ENCODE data around the gene SMYD3.

Gene SMYD3

DNA sequence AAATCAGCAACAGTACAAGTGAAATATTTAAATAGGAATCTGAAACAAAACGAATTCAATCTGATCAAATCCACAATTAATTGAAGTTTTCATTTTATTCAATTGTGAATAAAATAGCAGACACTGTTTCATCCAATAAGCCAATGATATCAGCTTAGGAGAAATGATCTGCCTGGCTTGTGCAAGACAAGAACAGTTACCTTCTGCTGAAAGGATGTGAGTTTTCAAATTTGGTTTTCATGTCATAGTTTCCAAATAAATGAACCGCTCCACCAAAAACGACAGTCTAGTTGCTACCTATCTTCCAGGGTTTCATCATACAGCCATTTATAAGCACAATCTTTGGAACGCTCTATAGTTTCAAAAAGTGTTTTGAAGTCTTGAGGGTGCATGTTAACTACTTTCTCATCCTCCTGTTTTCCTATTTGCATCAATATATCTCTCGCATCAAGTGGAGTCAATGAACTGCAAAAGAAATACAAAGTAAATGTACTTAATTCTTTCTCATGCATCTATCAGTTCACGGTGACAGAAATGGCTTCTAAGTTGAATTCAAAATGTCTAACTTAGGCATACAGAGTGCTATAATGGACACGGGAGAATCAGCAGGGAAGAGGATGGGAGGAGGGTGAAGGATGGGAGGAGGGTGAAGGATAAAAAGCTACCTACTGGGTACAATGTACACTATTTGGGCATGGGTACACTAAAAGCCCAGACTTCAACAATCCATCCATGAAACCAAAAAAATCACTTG, 33.8 kb upstream of the SMYD3 start:
- Histone ChIP-seq H3K27me3 (ENCODE audit: control insufficient read depth, low read length) (no peaks in the 10 kb centered on the region), H3K27ac (ENCODE audit: low read depth, low read length) (no peak overlapping the region), H3K9me2 (replicated peaks; ENCODE audit: control insufficient read depth, low read length) (no peaks in the 10 kb centered on the region), H3K4me2 (ENCODE audit: low read length) (no peak overlapping the region), H3F3A (ENCODE audit: control insufficient read depth, insufficient read depth) (no peaks in the 10 kb centered on the region), H4K20me1 (ENCODE audit: control insufficient read depth, insufficient read depth, low read depth, low read length) (no peaks in the 10 kb centered on the region), H3K36me3 (ENCODE audit: control insufficient read depth, low read length) (peaks cover 44% of the 10 kb centered on the region), H3K79me2 (ENCODE audit: control insufficient read depth, low read length) (no peaks in the 10 kb centered on the region), H3K9me3 (ENCODE audit: control insufficient read depth, insufficient read depth, low read length) (no peaks in the 10 kb centered on the region), H3K4me3 (ENCODE audit: low read length) (no peak overlapping the region), H3K4me1 (ENCODE audit: control insufficient read depth, low read length) (no peaks in the 10 kb centered on the region)
- TF ChIP-seq EZH2phosphoT487 (IDR thresholded peaks at IDR 0.05; ENCODE audit: borderline replicate concordance, low read length) = no peak
- no peak for TF ChIP-seq CTCF (IDR thresholded peaks at IDR 0.05; ENCODE audit: low read depth, low read length, poor library complexity, severe bottlenecking)

GRCh38 chr1:246537887-246538286, 30.8 kb upstream of the SMYD3 start:
- H3K79me2 ChIP-seq (ENCODE audit: control insufficient read depth, low read length) = no peaks in the 10 kb centered on the region
- no peaks in the 10 kb centered on the region for H3K4me1 ChIP-seq (ENCODE audit: control insufficient read depth, low read length)
- no peaks in the 10 kb centered on the region for H3K9me2 ChIP-seq (replicated peaks; ENCODE audit: control insufficient read depth, low read length)
- no peak overlapping the region for H3K4me3 ChIP-seq (ENCODE audit: low read length)
- H3F3A ChIP-seq (ENCODE audit: control insufficient read depth, insufficient read depth) = no peaks in the 10 kb centered on the region
- no peak overlapping the region for H3K27ac ChIP-seq (ENCODE audit: low read depth, low read length)
- H3K36me3 ChIP-seq (ENCODE audit: control insufficient read depth, low read length) = peaks cover 21% of the 10 kb centered on the region
- no peaks in the 10 kb centered on the region for H4K20me1 ChIP-seq (ENCODE audit: control insufficient read depth, insufficient read depth, low read depth, low read length)
- no peak overlapping the region for H3K4me2 ChIP-seq (ENCODE audit: low read length)
- no peak for TF ChIP-seq EZH2phosphoT487 (IDR thresholded peaks at IDR 0.05; ENCODE audit: borderline replicate concordance, low read length)
- no peak for TF ChIP-seq CTCF (IDR thresholded peaks at IDR 0.05; ENCODE audit: low read depth, low read length, poor library complexity, severe bottlenecking)
- H3K27me3 ChIP-seq (ENCODE audit: control insufficient read depth, low read length) = no peaks in the 10 kb centered on the region
- no peaks in the 10 kb centered on the region for H3K9me3 ChIP-seq (ENCODE audit: control insufficient read depth, insufficient read depth, low read length)

- Histone ChIP-seq H3K36me3 (ENCODE audit: control insufficient read depth, low read length) (peaks cover 18% of the 10 kb centered on the region), H3K4me2 (ENCODE audit: low read length) (no peak overlapping the region), H4K20me1 (ENCODE audit: control insufficient read depth, insufficient read depth, low read depth, low read length) (no peaks in the 10 kb centered on the region), H3K27me3 (ENCODE audit: control insufficient read depth, low read length) (no peaks in the 10 kb centered on the region), H3K4me1 (ENCODE audit: control insufficient read depth, low read length) (no peaks in the 10 kb centered on the region), H3K27ac (ENCODE audit: low read depth, low read length) (no peak overlapping the region), H3K9me2 (replicated peaks; ENCODE audit: control insufficient read depth, low read length) (no peaks in the 10 kb centered on the region), H3F3A (ENCODE audit: control insufficient read depth, insufficient read depth) (no peaks in the 10 kb centered on the region), H3K79me2 (ENCODE audit: control insufficient read depth, low read length) (no peaks in the 10 kb centered on the region), H3K9me3 (ENCODE audit: control insufficient read depth, insufficient read depth, low read length) (no peaks in the 10 kb centered on the region), H3K4me3 (ENCODE audit: low read length) (no peak overlapping the region)
- TF ChIP-seq EZH2phosphoT487 (IDR thresholded peaks at IDR 0.05; ENCODE audit: borderline replicate concordance, low read length) (no peak), CTCF (IDR thresholded peaks at IDR 0.05; ENCODE audit: low read depth, low read length, poor library complexity, severe bottlenecking) (no peak)
Measured at GRCh38 chr1:246537441-246537840, 30.4 kb upstream of the SMYD3 start.

All from DOHH2 (cell line).